Sciatic nerve (tissue), 2 donors: Measurements from ENCODE around the gene NTRK3. TPM values are rescaled to one million over a fixed set of nuclear protein-coding genes. Genes with fewer than 3 reads are reported as not detected.

Experiments used
- ATAC-seq: fragments of 200-7000 bp; cut with Tn5 transposase; one replicate; pipeline ENCODE4 v1.9.1; 2020; ENCODE audit warnings: mild to moderate bottlenecking, moderate library complexity
- DNase-seq: peaks from one replicate; pipeline ENCODE4 v3.0.0-alpha.2; 2020; ENCODE audit warnings: low spot score
- intact Hi-C: fragments of 100-400 bp; cut with DNase I; formaldehyde crosslinking; loops from one replicate; pipeline ENCODE4 v1.14.2; 2022
- total RNA-seq: library from RNA; stranded (reverse); fragmentation: NEBNext Ultra II Directional; extraction: Animal tissue kit (Norgen Biotek cat#: 25700); gene quantifications from one replicate; pipeline ENCODE4 v1.2.1, GENCODE V29; 2021
- donor health status: DM: no; HTN: no; CAD: no.
- donor health status: DM: no; HTN: no; CAD: no.

Gene NTRK3
- total RNA-seq, 1 donor from 2014 or later: 28.4 TPM

- no peak for DNase-seq
- peak; percentile 93 for ATAC-seq
- intact Hi-C loops: no loop called here
Observed at GRCh38 chr15:87896936-87897335, 359.6 kb downstream of the NTRK3 start.

GRCh38 chr15:87887177-87887576 lies 369.4 kb downstream of the NTRK3 start:
- intact Hi-C loops: no loop called here
- DNase-seq (no peak), ATAC-seq (no peak)

- DNase-seq: no peak
- intact Hi-C loops: no loop called here
- peak; percentile 56 for ATAC-seq
Observed at GRCh38 chr15:87881026-87881425, 375.5 kb downstream of the NTRK3 start.

DNA sequence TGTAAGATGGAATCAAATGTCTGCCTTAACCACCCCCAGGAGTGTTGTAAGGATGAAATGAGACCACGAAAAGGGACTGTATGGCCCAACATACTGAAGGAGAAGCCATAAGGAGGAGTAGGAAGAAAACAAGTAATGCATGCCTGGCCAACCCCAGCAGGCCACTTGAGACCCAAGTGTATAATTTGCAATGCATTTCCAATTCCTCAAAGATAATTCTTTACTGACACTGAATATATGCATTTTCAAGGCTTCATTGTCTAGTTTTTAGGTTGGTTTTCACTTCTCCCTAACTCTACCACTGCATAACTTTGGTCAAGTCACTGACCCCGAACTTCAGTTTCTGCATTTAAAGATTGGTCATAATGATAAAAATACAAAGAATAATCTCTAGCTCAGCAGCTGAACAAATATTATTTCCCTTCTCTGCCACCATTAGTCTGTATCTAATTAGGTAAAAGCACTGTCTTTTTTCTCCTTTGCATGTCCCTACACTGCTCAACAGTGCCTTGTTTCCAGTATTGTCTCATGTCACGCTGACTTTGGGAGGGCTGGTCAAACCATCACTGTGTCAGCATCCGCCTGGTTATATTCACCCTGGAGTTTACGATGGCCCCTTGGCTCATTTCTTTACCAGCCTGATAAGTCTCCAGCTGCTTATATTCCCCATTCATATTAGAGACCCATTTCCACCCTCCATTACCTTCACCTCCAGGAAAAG lies 378.6 kb downstream of the NTRK3 start:
- ATAC-seq: no peak
- intact Hi-C loops: no loop called here
- DNase-seq: no peak

GRCh38 chr15:87877114-87877810 lies 379.3 kb downstream of the NTRK3 start:
- intact Hi-C loops: no loop called here
- ATAC-seq: no peak
- DNase-seq: no peak

GRCh38 chr15:87874896-87875711 lies 381.4 kb downstream of the NTRK3 start:
- intact Hi-C loops: no loop called here
- peak; percentile 92 for ATAC-seq
- DNase-seq: no peak

DNA sequence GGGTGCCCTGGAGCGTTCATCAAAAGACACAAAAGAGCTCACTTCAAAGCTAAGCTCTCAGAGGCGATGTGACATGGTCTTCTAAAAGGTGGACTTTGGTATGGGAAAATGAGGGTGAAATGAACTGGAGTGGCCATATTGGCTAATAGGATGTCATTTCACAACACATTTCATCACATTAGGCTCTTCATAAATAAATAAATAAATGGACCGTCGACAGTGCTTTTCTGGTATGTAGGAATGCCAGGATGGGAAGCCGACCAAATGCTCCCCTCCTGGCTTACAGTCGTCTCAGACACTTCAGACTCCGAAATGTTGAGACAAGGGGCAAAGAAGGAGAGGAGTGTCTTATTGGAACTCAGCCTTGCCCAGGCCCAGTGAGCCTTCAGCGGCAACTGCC lies 383.0 kb downstream of the NTRK3 start:
- ATAC-seq: no peak
- DNase-seq: no peak
- intact Hi-C loops: no loop called here

- intact Hi-C loops: no loop called here
- DNase-seq (no peak), ATAC-seq (no peak)
Observed at GRCh38 chr15:87871731-87872320, 384.7 kb downstream of the NTRK3 start.

- intact Hi-C loops: no loop called here
- ATAC-seq: no peak
- no peak for DNase-seq
Observed at GRCh38 chr15:87871258-87871681, 385.3 kb downstream of the NTRK3 start.

DNA sequence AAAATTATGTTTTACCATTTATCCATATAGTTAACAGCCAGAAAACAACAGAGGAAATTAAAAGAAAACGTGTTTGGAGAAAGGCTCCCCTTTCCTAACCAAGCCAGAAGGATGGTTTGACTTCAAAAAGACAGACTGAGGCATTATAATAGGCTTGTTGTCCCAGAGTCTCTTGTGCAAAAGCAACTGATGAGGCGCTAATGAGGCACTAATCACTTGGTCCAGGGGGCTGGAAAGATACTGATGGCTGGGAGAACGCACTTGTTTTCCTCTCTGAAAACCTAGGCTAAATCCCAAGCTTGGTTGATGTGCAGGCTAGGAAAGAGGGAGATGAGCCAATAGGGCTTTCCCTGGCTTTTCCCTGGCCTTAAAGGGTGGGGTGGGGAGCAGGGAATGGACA lies 389.6 kb downstream of the NTRK3 start:
- intact Hi-C loops: no loop called here
- no peak for DNase-seq
- no peak for ATAC-seq

DNA sequence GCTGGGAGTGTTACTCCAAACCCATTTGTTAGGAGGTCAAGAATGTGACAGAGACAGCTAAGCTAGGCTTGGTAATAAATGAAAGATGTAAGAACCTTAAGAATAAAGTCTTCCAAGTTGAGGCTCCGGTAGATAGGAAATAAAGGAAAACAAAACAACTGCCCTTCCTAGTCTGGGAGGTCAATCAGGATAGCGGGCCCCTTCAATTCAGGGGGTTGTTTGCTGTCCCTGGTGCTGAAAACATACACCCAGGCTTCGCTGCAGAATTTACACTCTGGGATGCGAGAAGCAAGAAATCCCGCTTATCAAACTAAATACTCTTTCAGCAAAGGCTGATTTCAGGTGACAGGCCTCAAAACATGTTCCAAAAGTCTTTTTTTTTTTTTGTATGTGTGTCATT lies 393.4 kb downstream of the NTRK3 start:
- no peak for ATAC-seq
- intact Hi-C loops: no loop called here

DNA sequence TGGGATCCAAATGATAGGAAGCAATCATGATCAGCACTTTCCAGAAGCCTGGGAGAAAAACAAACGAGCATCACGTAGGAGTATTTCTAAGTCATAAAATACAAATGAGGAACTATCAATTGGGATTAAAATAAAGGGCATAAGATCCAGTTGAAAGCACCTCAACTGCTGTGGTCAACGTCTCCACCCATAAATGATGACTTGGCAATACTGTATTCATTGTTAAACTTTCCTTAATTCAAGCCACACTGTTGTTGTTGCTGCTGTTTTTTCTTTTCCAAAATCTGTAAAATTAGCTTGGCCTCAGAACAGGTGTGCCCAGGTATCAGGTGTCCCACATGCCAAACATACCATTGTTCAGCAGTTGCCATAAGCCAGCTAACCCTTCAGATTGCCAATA lies 395.8 kb downstream of the NTRK3 start:
- DNase-seq: no peak
- no peak for ATAC-seq
- intact Hi-C loops: no loop called here

More for the DNA sequence above, 393.4 kb downstream of the NTRK3 start:
- DNase-seq: no peak

DNA sequence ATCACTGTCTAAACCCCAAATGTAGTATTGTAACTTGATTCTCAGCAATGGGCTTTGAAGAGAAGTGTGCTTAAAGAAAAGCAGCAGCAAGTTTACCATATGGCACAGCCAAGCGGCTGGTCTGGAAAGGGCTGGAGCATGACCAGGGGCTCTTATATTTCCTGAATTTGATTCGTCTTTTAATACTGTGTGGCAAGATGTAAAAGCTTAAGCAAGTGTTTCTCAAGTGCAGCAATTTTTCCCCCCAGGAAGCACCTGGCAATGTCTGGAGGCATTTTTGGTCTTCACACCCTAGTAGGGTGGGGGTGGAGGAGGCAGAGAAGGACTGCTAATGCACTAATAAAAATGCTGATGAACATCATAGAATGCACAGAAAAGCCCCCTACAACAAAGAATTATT lies 397.9 kb downstream of the NTRK3 start:
- ATAC-seq: no peak
- DNase-seq: no peak
- intact Hi-C loops: no loop called here

DNA sequence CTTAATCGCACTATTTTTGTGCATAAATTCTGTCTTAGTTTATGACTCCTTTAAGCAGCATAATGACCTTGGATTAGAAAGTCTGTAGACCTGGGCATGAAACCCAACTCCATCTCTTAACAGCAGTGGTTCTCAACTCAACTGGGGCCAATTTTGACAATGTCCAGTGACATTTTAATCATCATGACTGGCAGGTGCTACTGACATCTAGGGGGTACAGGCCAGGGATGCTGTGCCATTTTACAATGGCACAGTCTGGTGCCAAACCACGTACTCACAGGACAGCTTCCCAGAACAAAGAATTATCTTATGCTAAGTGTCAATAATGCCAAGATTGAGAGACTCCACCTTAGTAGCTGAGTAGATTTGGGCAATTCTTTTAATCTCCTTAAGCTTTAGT lies 405.0 kb downstream of the NTRK3 start:
- ATAC-seq (no peak), DNase-seq (no peak)
- intact Hi-C loops: no loop called here

DNA sequence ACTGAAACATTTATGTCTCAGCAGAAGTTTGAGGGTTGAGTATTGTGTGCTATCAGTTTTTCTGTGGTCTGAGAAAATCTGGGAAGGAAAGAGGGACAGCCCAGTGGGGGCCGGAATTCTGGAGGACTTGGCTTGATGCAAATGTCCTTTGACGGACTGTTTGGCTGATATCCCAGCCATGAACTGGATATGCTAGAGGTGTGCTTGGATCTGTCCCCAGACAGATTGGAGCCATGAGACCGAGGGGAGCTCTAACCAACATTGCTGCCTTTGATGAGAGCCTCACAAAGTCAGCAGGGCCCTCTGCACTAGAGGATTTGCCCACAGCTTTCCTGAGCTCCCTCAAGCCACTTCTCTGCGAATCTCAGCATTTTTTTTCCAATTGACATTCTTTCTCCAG lies 405.6 kb downstream of the NTRK3 start:
- DNase-seq (no peak), ATAC-seq (no peak)
- intact Hi-C loops: no loop called here

GRCh38 chr15:87849181-87849580 lies 407.4 kb downstream of the NTRK3 start:
- intact Hi-C loops: no loop called here
- ATAC-seq (no peak), DNase-seq (no peak)

DNA sequence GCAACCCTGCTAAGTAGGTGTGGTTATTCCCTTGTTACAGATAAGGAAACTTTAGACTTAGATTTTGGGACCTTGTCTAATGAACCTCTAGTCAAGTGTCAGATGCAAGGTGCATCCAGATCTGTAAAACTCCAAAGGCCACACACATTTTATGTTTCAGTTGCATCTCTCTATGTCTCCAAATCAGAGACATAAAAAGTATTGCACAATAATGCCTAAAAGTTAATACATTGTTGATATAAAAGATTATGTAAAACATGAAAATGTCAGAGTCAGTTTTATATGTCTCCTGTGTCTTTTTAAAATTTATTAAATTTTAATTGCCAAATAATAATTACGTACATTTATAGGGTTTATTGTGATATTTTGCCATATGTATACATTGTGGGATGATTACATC lies 408.5 kb downstream of the NTRK3 start:
- ATAC-seq: no peak
- intact Hi-C loops: no loop called here
- DNase-seq: no peak

- intact Hi-C loops: no loop called here
- DNase-seq (no peak), ATAC-seq (no peak)
Observed at GRCh38 chr15:87846746-87847145, 409.8 kb downstream of the NTRK3 start.

DNA sequence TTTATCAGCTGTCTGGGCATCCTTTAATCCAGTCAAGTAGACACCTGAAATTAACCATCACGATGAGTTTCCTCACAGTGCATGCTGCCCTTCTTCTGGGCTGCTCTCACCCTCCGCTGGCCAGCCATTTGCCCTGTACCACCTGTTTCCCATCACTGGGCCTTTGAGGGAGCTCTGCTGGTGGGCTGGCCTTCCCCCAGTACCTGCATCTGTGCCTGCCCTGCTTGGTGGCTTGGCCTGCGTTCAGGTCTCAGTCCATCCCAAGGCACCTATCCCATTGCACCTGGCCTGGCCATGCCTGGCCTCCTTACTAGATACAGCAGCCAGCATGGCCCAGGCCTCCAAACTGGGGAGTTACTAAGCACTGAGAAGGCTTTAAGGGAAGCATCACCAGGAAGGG lies 413.2 kb downstream of the NTRK3 start:
- ATAC-seq (no peak), DNase-seq (no peak)
- intact Hi-C loops: no loop called here
